ENCODE results near the gene HMGA1. TPM values are rescaled to one million over a fixed set of nuclear protein-coding genes. Genes with fewer than 3 reads are reported as not detected.

Gene HMGA1
- total RNA-seq, 1 experiment from 2014 or later: 1,158 TPM

DNA sequence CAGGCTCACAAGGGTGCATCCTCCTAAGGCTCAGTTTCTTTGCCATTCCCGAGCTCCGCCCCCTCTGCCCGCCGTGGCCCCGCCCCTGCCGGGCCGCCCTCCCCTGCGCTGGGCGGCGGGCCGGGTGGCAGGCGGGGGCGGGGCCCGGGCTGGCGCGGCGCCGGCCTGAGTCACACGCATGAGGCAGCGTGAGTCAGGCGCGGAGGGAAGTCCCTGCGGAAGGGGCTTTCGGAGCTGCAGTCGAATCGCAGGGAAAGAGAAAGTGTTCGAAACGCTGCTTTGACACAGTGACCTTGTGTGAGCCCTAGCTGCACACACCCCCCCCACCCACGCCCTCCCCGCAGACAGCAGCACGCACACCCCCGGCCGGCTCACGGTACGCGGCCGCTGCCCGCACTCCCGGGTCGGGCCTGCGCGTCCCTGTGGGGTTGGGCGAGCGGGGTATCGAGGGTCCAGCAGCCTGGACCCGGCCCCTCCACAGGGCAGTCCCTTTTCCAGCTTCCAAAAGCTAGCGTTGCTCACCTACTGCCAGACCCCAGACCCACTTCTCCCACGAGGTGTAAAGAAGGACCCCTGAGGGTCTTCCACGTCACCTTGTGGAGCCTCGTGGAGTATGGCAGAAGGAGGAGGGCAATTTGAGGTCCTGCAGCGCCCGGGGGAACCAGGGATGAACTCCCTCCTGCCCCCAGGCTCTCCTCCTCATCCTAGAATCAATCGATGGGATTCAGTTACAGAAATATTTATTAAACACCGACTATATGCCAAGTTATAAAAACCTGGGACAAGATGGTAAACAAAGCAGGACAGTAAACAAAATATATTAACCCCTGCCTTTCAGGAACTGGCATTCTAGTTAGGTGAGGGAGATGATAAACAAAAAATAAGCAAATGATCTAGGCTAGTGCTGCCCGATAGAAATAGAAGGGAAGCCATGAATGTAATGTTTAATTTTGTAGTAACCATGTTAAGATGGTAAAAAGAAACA, 12.4 kb upstream of the HMGA1 start:
- peak; percentile 90 for DNase-seq (ENCODE audit: low spot score)

GRCh38 chr6:34225551-34225950, 11.1 kb upstream of the HMGA1 start:
- no peak for DNase-seq (ENCODE audit: low spot score)

DNA sequence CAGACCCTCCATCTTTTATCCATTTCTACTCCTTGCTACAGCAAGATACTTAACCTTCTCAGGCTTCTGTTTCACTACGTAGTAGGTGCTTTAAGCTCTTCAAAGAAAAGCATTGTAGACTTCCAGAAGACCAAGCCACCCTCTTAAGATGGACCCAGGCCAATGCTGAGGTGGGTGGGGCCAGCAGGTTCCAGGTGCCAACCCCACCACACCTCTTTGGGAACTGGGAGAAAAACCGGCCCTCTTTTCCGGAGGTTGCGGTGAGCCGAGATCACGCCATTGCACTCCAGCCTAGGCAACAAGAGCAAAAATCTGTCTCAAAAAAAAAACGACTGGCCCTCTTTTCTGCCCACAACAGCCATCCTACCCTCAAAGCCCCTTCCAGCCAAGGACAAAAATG, 10.6 kb upstream of the HMGA1 start:
- DNase-seq (ENCODE audit: low spot score): no peak

- DNase-seq (ENCODE audit: low spot score): no peak
These were observed 9.7 kb upstream of the HMGA1 start for GRCh38 chr6:34226731-34227586.

GRCh38 chr6:34227761-34228421, 8.8 kb upstream of the HMGA1 start:
- DNase-seq (ENCODE audit: low spot score): no peak

DNA sequence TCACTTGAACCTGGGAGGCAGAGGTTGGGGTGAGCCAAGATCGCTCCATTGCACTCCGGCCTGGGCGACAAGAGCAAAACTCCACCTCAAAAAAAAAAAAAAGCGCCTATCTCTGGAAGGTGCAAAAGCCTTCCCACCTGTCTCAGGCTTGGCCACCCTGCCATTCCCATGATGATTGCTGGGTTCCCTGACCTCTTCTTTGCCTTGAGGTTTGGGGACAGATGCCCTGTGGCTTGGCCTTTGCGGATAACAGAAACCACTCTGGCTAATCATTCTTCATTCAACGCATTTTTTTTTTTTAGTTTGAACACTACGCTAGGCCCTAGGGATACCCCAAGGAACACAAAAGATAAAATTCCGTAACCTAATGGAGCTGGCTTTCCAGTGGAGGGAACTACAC, 6.8 kb upstream of the HMGA1 start:
- no peak for DNase-seq (ENCODE audit: low spot score)

GRCh38 chr6:34230653-34231371, 5.9 kb upstream of the HMGA1 start:
- no peak for DNase-seq (ENCODE audit: low spot score)

GRCh38 chr6:34231566-34232336, 4.9 kb upstream of the HMGA1 start:
- DNase-seq (ENCODE audit: low spot score): no peak

GRCh38 chr6:34232901-34233300, 3.8 kb upstream of the HMGA1 start:
- DNase-seq (ENCODE audit: low spot score): no peak

DNA sequence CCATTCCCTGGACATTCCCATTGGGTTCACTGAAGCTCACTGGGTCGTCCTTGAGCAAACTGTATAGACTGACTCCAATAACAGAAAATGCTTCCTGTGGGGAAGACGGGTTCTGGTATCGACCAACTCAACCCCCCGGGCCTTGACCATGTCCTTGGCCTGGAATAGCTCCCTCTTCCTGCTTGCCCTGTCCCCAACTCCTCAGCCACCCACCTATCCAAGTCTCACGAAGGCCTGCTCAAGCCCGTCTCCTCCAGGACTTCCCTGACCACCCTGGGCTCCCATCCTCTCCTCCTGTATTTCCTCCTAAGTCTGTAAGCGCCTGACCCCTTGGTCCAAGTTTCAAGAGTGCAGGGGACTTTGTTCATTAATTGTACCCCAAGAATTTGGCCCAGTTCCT, 2.8 kb upstream of the HMGA1 start:
- no peak for DNase-seq (ENCODE audit: low spot score)

GRCh38 chr6:34234667-34235306, 1.9 kb upstream of the HMGA1 start:
- DNase-seq (ENCODE audit: low spot score): no peak

DNA sequence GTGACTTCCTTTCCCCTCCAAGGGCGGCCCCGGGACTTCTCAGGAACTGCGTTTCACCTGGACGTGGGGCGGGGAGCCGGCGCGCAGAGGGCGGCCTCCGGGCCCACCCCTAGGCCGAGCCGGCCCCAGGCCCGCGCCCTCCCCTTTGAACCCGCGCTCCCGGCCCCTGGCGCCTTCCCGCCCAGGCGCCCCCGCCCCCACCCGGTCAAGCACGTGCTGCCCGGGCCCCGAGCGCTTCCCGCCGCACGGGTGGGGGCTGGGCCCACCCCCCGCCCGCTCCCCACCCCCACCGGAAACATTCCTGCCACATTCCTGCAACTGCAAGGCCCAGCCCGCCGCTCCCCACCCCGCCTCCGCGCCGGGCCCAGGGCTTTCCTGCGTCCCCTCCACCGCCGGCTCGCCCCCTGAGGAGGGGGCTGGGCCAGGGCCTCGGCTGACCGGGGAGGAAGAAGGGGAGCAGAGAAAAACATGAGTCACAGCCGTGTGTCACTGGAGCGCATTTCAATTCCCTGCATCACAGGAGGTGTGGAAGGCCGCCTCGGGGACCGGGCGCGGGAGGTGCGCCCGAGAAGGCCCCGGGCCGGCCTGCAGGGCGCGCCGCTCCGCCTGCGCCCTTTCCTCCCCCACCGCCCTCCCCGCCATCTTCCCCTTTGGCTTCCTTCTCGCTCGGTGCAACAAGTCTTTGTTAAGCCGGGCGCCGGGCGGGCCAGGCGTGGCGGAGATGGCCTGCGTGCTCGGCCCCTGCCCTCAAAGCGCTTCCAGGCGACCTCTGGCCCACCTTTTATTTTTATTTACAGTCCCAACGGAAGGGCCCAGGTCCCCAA, 1.2 kb upstream of the HMGA1 start:
- peak; percentile 75 for DNase-seq (ENCODE audit: low spot score)

DNA sequence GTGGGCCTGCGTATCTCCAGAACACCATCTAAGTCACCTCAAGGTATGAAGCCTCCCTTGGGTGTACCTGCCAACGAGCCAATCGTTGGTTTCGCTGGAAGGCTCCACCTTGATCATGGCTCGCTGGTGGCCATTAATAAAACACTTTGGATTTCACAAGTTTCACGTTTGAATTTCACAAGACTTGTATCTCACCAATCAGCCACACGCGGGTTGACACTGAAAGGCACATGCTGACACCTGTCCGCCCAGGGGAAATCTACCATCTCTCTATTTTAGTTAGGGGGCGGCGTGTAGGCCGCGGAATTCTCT, 586 bp upstream of the HMGA1 start:
- peak; percentile 68 for DNase-seq (ENCODE audit: low spot score)

GRCh38 chr6:34237316-34237721, 646 bp downstream of the HMGA1 start:
- DNase-seq (ENCODE audit: low spot score): no peak

GRCh38 chr6:34237722-34238584, 1.3 kb downstream of the HMGA1 start:
- DNase-seq (ENCODE audit: low spot score): peak; percentile 64

DNA sequence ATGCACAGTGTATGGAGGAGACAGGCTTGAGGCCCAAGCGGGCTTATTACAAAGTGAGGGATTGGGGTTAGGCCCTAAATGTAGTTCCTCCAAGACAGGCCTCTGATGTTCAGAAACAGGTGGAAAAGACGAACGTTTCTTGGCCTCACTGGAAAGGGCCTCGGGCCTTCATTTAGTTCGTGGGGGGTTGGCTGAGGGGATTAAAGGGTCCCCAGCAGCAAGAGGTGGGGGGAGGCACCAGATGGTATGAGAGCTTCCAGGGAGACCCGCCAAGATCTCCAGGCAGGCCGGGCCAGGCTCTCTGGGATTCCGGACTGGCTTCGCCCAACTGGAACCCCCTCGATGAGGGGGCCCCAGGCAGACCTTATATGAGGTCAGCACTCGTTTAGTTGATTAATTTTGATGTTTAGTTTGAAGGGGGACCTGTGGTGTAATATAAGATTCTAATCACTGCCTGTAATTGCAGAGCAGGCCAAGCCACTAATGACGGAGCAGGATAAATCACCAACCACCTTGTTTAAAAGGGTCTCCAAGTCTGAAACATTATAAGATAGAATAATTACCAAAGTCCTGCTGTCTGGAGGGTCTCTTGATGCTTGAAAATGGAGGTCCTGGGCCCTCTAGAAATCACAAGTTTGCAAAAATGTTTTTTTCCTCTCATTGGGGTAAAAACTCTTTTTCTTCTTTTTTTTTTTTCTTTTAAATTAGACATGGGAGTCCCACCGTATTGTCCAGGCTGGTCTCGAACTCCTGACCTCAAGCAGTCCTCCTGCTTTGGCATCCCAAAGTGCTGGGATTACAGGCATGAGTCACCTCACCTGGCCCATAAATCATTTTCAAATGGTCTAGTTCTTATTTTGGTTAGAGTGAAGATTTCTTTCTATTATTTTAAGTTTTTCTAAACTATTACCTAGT, 2.2 kb downstream of the HMGA1 start:
- DNase-seq (ENCODE audit: low spot score): peak; percentile 34

GRCh38 chr6:34239500-34239825, 2.8 kb downstream of the HMGA1 start:
- DNase-seq (ENCODE audit: low spot score): peak; percentile 39
